ENCODE measurements around the gene CX3CR1.
"Not testable (repeated sequence)": the region's sequence is repeated elsewhere in the genome, so short reads cannot be mapped to it uniquely, and the experiment has no call there.

CX3CR1 gene

DNA sequence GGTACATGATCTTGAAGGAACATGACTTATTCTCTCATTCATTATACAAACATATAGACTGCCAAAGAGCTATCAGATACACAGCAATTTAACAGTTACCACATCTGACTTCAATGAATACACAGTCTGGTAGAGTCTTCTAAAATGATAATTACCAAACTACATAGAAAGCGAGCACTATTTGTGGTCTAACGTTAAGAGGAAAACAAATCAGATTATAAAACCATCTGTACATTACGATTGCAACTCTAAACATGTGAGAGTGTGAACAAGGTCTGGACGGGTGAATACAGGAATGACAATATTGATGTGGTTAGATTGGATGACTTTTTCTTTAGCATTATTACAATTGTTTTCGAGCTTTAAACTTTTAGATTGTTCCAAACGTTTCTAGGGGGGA, 16.3 kb downstream of the CX3CR1 start:
- DNase-seq = no peak

- no peak for DNase-seq
Measured at GRCh38 chr3:39262846-39263245, 17.0 kb downstream of the CX3CR1 start.

DNA sequence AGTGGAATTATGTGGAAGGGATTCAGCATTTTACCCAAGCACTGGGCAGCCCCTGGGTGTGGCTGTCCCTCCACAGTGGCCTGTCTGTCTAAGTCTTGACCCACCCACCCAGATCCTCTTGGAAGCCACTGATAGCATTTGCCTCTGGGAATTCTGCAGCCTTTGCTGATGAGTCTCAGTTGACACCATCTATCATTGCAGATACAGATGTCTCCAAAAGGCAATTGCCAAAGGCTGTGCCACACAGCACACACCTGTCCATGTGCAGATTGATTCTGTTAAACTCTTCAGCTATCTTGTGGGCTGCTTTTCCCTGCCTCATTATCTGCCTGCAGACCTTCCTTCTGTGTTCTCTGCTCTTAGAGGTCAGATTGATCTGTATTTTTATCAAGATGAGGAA, 18.1 kb downstream of the CX3CR1 start:
- DNase-seq = no peak

- DNase-seq = no peak
Measured at GRCh38 chr3:39260957-39261356, 18.9 kb downstream of the CX3CR1 start.

GRCh38 chr3:39260318-39260717, 19.5 kb downstream of the CX3CR1 start:
- DNase-seq = no peak

DNA sequence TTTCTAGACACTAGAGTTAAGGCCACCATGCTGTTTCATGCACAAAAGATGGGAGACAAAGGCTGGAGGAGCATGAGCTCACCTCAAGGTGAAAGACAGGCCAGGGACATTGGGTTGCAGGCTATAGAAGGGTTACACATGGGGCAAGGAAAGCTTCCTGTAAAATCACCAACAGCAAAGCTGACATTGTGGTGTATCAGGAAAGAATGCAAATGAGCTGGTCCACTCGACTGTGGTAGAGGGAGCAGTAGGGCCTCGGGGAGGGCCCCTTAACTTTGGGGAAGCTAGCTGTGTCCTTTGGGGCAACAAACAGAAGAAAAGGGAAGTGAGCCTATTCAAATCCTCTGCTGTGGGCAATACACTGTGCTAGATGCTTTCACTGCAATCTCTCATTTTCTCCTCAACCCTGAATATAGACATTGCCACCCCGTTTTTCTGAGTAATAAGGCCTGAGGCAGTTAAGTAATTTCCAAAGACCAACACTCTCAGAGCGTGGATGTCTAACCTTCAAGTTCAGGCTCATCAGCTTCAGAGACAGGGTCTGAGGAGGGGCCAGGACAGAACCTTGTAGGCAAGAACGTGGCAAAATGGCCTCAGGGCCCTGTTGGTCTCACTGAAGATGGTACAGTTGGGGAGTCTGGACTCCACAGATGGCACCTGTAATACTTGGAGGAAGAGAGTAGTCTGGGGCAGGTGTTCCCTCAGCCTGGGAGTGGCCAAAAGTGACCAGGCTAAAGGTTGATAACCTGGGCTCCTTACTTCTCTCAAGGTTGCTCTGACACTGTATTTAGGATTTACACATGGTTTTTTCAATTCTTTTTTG, 24.1 kb downstream of the CX3CR1 start:
- DNase-seq = no peak

GRCh38 chr3:39254806-39255449, 24.9 kb downstream of the CX3CR1 start:
- DNase-seq = no peak

DNA sequence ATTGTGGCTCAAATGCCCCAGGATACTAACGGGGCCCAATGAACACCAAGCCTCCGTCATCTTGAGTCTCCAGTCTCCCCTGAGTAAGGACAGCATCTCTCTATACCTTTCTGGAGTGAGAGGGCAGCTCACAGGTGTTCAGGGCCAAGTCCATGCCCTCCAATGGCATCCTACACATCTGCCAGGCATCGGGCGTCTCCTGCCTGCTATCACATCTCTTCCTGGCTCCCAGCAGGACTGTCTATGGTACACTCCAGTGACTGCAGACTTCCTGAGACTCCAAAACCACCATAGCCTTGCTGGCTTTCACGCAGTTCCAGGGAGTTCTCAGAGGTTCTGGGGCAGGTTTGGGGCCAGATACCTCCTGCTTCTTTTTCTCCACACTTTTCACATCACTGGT, 28.3 kb downstream of the CX3CR1 start:
- no peak for DNase-seq

- DNase-seq = no peak
Measured at GRCh38 chr3:39250116-39250747, 29.6 kb downstream of the CX3CR1 start.

- DNase-seq = no peak
Measured at GRCh38 chr3:39249453-39250115, 30.3 kb downstream of the CX3CR1 start.

DNA sequence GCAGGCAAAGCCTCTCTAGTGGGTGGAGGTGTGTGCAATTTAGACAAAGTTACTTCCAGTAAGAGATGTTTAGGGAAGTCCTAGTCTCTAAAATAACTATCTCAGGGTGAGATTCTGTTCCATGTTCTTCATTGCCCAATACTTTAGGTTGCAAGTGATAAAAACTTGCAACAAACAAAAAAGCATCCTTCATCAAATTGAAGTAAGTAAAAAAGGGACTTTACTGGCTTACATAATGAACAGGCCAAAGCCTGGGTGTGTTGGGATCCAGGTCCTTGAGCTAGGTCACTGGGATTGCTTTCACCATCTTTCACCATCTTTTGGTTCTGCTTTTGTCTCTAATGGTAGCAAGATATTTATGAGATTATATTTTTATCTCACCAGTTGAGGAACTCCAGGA, 38.3 kb downstream of the CX3CR1 start:
- DNase-seq = no peak

DNA sequence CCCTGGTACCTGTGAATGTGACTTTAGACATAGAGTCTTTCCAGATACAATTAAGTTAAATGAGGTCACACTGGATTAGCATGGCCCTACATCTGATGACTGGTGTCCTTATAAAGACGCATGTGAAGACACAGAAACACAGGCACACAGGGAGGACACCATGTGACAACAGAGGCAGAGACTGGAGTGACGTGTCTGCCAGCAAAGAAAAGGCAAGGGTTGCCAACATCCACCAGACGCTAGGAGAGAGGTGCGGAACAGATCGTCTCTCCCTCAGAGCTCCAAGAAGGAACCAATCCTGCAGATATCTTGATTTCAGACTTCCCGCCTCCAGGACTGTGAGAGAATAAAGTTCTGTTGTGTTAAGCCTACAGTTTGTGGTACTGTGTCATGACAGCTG, 42.8 kb downstream of the CX3CR1 start:
- DNase-seq = no peak

DNA sequence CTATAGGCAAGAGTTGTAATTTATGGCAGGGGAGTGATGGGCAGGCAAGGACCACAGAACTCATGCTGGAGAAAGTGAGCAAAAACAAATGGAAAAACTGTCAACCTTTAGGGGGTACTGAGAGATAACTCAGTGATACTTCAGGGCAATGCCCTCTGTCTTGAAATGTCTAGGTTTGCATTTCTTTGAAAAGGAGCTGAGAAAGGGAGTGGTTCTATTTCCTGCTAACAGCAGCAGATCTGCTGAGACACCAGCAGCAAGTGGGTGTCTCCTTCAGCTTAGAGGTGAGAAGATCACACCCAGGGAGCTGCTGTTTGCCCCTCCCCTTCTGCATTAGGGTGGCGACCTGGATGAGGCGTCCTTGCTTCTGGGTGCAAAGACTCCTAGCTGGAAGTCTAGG, 45.2 kb downstream of the CX3CR1 start:
- no peak for DNase-seq

GRCh38 chr3:39232859-39233258, 47.0 kb downstream of the CX3CR1 start:
- DNase-seq = no peak

DNA sequence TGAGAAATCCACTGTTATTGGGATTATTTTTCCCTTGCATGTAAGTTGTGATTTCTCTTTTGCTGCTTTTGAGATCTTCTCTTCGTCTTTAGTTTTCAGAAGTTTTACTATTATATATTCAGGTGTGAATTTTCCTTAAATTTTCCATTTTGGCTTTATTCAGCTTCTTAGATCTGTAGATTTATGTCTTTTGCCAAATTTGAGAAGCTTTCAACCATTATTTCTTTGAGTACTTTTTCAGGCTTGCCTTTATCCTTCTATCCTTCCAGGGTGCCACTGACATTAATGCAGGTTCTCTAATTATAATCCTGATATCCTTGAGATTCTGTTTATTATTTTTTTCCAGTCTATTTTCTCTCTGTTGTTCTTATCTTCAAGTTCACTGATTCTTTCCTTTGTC, 49.4 kb downstream of the CX3CR1 start:
- no peak for DNase-seq

GRCh38 chr3:39228496-39228895, 51.3 kb downstream of the CX3CR1 start:
- DNase-seq = no peak

DNA sequence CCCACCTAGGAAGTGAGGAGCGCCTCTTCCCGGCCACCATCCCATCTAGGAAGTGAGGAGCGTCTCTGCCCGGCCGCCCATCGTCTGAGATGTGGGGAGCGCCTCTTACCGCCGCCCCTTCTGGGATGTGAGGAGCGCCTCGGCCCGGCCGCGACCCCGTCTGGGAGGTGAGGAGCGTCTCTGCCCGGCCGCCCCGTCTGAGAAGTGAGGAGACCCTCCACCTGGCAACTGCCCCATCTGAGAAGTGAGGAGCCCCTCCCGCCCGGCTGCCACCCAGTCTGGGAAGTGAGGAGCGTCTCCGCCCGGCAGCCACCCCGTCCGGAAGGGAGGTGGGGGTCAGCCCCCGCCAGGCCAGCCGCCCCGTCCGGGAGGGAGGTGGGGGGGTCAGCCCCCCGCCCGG, 52.2 kb downstream of the CX3CR1 start:
- not testable (repeated sequence) for DNase-seq

- no peak for DNase-seq
Measured at GRCh38 chr3:39226106-39226741, 53.6 kb downstream of the CX3CR1 start.

DNA sequence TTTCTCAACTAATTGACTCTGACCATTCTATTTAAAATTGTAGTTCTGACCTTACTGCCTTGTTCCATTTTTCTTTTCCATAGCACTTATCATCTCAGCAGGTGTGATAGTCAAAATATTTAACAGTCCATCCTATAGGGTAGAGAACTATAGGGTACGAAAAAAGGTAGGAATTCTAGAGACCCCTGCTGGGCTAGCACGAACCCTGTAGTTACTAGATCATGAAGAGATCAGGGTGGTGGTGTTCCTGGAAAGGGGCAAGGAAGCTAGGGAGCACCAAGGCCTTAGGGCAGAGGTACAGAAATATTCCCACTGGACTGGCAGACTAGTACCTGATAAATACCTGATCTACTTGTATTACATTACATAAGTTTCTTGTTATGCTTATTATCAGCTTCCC, 55.5 kb downstream of the CX3CR1 start:
- no peak for DNase-seq

- no peak for DNase-seq
Measured at GRCh38 chr3:39222939-39223338, 56.9 kb downstream of the CX3CR1 start.

GRCh38 chr3:39222462-39222861, 57.4 kb downstream of the CX3CR1 start:
- DNase-seq = no peak

DNA sequence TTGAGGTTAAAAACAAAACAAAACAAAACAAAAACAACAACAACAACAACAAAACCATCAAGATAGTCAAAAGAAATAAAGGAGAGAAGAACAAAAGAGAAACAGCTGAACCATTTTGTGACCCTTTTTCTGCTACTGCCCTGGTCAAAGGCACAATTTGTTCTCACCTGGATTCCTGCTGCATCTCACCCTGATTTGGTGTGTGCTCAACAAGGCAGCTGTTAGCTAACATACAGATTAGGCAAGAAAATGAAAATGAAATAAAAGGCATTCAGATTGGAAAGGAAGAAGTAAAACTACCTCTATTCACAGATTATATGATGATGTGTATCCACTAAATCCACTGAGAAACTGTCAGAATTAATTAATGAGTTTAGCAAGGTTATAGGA, 58.7 kb downstream of the CX3CR1 start:
- no peak for DNase-seq

All from NCI-H1417 treated with DMSO at 0.1 percent for 48 hours (cell line).